ENCODE results near the gene RNF128.

DNA sequence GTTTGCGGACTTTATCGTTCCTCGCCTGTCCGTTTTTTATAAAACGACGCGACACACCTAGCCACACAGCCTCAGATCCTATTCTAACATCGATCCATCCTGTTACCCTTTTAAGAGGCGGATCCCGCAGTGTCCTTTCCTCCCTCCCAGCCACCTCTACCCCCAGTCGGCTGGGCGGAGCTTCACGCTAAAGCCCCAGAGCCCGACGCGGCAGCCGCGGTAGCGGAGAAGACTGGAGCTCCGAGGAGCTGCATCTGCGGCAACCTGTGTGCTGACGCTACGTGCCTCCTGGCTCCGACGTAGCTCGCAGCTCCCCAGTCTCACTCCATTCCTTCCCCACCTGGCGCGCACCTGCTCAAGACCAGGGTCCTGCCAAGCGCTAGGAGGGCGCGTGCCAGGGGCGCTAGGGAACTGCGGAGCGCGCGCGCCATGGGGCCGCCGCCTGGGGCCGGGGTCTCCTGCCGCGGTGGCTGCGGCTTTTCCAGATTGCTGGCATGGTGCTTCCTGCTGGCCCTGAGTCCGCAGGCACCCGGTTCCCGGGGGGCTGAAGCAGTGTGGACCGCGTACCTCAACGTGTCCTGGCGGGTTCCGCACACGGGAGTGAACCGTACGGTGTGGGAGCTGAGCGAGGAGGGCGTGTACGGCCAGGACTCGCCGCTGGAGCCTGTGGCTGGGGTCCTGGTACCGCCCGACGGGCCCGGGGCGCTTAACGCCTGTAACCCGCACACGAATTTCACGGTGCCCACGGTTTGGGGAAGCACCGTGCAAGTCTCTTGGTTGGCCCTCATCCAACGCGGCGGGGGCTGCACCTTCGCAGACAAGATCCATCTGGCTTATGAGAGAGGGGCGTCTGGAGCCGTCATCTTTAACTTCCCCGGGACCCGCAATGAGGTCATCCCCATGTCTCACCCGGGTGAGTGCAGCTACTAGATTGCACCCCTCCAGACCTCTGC is at the start of gene RNF128:
- TF ChIP-seq, protein P1, sequence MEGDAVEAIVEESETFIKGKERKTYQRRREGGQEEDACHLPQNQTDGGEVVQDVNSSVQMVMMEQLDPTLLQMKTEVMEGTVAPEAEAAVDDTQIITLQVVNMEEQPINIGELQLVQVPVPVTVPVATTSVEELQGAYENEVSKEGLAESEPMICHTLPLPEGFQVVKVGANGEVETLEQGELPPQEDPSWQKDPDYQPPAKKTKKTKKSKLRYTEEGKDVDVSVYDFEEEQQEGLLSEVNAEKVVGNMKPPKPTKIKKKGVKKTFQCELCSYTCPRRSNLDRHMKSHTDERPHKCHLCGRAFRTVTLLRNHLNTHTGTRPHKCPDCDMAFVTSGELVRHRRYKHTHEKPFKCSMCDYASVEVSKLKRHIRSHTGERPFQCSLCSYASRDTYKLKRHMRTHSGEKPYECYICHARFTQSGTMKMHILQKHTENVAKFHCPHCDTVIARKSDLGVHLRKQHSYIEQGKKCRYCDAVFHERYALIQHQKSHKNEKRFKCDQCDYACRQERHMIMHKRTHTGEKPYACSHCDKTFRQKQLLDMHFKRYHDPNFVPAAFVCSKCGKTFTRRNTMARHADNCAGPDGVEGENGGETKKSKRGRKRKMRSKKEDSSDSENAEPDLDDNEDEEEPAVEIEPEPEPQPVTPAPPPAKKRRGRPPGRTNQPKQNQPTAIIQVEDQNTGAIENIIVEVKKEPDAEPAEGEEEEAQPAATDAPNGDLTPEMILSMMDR (IDR thresholded peaks at IDR 0.05): no peak
- TF ChIP-seq POLR2A (IDR thresholded peaks at IDR 0.05): peak; percentile 79
